Stimulated activated naive CD4-positive, alpha-beta T cell treated with Interleukin-2 at 50 U/mL for 16 hours (primary cell): ENCODE data around the gene ANKFY1.
"Not testable (repeated sequence)": the region's sequence is repeated elsewhere in the genome, so short reads cannot be mapped to it uniquely, and the experiment has no call there.

Experiments used
- DNase-seq: peaks from one replicate; lab custom pipeline; 2025; lab: John Stamatoyannopoulos, UW

The ANKFY1 gene

DNA sequence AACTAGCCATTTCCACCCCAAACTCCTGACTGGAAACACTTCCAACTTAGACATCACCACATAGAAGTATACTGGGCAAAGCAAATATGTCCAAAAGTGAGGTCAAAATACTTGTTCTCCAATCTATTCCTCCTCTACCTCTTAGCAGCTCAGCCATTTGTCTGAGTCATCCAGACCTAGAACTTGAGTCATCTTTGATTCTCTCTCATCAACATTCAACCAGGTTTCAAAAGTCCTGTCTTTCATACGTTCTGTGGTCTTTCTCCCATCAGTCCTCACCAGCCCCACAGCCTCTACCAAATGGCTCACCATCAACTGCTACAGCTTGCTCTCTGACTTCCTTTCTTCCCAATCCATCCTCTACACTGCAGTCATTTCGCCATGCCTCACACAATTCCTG, 6.8 kb downstream of the ANKFY1 start:
- no peak for DNase-seq

- DNase-seq, result not testable (repeated sequence)
Measured at GRCh38 chr17:4255271-4255670, 8.5 kb downstream of the ANKFY1 start.

DNA sequence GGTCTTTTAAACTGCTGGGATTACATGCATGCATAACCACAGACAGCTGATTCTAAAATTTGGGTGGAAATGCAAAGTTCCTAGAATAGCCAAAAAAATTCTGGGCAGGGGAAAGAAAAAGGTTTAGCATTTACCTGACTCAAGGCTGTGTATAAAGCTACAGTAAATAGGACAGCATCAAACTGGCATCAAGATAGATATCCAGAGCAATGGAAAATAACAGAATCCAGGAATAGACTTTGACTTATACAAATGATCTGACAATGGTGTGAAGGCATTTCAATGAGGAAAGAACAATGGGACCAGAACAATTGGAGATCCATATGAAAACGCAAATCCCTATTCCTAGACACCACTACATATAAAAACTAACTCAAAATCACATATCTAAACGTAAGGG, 12.9 kb downstream of the ANKFY1 start:
- no peak for DNase-seq

DNA sequence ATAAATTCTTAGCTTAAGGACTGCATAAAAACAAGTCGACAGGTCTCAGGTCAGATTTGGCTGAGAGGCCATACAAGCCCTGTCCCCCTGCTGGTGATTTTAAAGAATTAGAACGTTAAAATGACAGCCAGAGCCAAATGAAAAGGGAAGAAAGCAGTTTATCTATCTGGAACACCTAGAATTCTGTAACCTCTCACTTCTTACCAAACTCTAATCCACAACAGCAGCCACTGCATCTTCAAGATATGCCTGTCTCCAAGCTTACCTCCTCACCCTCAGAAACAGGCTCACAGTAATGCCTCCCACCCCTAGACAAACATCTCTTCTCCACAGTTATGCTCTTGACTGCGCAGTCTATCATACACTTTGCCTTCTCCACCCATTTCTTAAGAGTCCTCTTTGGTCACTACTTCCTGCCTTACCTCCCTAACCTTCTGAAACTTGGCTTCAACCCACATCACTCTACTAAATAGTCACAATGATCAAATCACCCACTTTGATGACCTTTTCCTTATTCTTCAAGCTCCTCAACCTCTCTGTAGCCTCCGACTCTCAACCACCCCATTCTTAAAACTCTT, 14.2 kb downstream of the ANKFY1 start:
- no peak for DNase-seq

DNA sequence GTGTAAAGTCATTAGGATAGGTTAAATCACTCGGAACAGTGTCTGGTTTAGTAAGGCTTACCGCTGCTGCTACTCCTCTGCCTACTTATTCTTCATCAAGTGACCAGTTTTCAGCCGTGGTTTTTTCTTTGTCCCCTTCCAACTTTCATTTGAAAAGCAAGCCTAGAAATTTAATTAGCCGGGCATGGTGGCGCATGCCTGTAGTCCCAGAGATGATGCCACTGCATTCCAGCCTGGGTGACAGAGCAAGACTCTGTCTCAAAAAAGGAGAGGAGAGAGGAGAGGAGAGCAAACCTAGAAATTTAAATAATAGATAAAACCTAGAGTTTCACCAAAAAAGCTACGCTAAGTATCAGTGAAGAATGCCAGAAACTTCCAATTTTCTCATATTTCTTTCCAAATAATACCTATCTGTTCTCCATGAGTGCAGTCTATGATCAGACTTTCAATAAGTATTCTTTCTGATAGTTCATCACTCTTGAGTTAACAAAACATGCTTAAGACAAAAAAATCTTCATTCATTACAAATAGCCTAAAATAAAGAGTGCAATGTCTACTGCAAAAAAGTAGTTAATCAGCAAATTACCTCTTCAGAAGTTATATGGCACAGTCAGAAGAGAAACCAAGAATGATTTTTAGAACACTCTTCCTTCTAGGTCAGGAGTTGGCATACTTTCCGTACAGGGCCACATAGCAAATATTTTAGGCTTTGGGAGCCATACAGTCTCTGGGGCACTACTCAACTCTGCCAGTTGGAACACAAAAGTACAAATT, 15.1 kb downstream of the ANKFY1 start:
- no peak for DNase-seq

DNA sequence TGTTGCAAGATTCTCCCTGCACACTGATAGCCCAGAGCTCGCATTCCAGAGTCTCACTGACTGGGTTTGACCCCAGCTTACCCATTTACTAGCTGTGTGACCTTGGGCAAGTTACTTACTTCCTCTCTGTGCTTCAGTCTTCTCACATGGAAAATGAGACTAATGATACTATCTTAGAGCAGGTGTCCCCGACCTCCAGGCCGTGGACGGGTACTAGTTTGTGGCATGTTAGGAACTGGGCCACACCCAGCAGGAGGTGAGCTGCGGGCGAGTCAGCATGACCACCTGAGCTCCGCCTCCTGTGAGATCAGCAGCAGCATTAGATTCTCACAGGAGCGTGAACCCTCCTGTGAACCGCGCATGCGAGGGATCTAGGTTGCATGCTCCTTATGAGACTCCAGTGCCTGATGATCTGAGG, 15.8 kb downstream of the ANKFY1 start:
- DNase-seq, result no peak

GRCh38 chr17:4247361-4247970, 16.3 kb downstream of the ANKFY1 start:
- DNase-seq, result no peak

DNA sequence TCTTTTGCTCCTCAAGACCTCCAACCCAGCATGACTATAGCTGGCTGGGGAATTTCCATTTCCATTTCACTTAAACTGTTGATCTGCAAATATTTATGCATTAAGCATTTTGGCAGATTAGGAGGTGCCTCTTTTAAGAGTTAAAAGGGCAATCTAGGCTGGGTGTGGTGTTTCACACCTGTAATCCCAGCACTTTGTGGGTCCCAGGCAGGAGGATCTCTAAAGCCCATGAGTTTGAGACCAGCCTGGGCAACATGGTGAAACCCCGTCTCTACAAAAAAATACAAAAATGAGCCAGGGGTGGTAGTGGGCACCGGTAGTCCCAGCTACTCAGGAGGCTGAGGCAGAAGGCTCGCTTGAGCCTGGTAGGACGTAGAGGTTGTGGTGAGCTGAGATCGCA, 17.1 kb downstream of the ANKFY1 start:
- DNase-seq, result no peak

- DNase-seq, result no peak
Measured at GRCh38 chr17:4241535-4241934, 22.2 kb downstream of the ANKFY1 start.

- DNase-seq, result no peak
Measured at GRCh38 chr17:4236456-4236855, 27.3 kb downstream of the ANKFY1 start.

GRCh38 chr17:4235372-4236279, 28.2 kb downstream of the ANKFY1 start:
- no peak for DNase-seq

GRCh38 chr17:4234401-4234800, 29.4 kb downstream of the ANKFY1 start:
- DNase-seq, result no peak

GRCh38 chr17:4233668-4234258, 30.0 kb downstream of the ANKFY1 start:
- no peak for DNase-seq

- DNase-seq, result no peak
Measured at GRCh38 chr17:4232168-4232813, 31.5 kb downstream of the ANKFY1 start.

- no peak for DNase-seq
Measured at GRCh38 chr17:4229627-4230541, 33.9 kb downstream of the ANKFY1 start.

DNA sequence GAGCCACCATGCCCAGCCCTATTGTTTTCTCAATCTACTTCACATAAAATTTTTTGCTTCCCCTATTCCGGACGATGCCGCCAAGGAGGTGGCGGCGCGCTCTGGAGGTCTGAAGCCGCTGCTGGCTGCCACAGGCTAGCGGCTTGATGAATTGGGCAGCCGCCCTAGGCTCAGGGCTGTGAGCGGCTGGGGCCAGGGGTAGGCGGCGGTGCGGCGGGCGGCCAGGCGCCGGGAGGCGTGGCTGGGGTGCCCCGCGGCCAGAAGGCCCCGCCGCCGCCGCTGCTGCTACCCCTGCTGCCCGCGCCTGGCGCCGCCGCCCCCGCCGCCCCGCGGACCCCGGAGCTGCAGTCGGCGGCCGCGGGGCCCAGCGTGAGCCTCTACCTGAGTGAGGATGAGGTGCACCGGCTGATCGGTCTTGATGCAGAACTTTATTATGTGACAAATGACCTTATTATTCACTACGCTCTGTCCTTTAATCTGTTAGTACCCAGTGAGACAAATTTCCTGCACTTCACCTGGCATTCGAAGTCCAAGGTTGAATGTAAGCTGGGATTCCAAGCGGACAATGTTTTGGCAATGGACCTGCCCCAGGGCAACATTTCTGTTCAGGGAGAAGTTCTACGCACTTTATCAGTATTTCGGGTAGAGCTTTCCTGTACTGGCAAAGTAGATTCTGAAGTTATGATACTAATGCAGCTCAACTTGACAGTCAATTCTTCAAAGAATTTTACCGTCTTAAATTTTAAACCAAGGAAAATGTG, 41.7 kb downstream of the ANKFY1 start:
- DNase-seq, result no peak

DNA sequence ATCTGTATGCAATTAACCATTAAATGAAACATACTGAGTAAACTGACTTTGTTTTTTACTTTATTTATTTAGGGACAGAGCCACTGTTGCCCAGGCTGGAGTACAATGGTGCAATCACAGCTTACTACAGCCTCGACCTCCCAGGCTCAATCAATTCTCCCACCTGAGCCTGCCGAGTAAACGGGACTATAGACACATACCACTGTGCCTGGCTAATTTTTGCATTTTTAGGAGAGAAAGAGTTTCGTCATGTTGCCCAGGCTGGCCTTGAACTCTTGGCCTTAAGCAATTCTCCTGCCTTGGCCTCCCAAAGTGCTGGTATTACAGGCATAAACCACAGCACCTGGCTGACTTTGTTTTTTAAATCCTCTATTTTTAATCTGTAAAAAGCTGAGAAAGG, 42.6 kb downstream of the ANKFY1 start:
- no peak for DNase-seq

GRCh38 chr17:4220655-4221054, 43.1 kb downstream of the ANKFY1 start:
- DNase-seq, result no peak

GRCh38 chr17:4219241-4219640, 44.5 kb downstream of the ANKFY1 start:
- DNase-seq, result no peak
